HCT116 (cell line): ENCODE measurements around the gene ITPR1. TPM values are rescaled to one million over a fixed set of nuclear protein-coding genes. Genes with fewer than 3 reads are reported as not detected.

Experiments used
- ATAC-seq: fragments of 200-7000 bp; cut with Tn5 transposase; 2 replicates; pipeline ENCODE4 v1.9.1; 2020; ENCODE audit warnings: mild to moderate bottlenecking, moderate library complexity
- BruUV-seq: library from RNA; stranded (reverse); fragments of 400-500 nt; replicated peaks from 2 replicates; lab custom pipeline; 2021; lab: Mats Ljungman, UMichigan
- CTCF ChIA-PET: fragments of 300-600 bp; sonication (Branson Sonifier 250); formaldehyde crosslinking; loops from one replicate; lab custom pipeline; 2021; ENCODE audit warnings: antibody characterized with exemption; lab: Charles Lee
- POLR2A ChIA-PET: fragments of 300-600, 350-600 bp; sonication (Branson Sonifier 250); formaldehyde crosslinking; loops from one replicate; lab custom pipeline; 2021; ENCODE audit warnings: antibody characterized with exemption; lab: Charles Lee
- RAD21 ChIA-PET, 2 experiments: fragments of 300-600 bp; sonication (Branson Sonifier 250); formaldehyde crosslinking; loops; one replicate each; lab custom pipeline; 2023; ENCODE audit warnings: low total read pairs in 2 of 2; ENCODE audit not compliant: uncharacterized antibody in 2 of 2, unreplicated experiment in 2 of 2, low non-redundant PET in 1 of 2; lab: Charles Lee
- DNase-seq: peaks from one replicate; pipeline ENCODE4 v3.0.0-alpha.2; 2010; ENCODE audit warnings: low read depth, low spot score
- H2AFZ ChIP-seq: fragments of 200-600 bp; shearing (Covaris generic), sonication (generic); 2 replicates; pipeline ENCODE4 v1.6.1; 2017; ENCODE audit warnings: low read depth, mixed run types, mixed read lengths, antibody characterized with exemption, low read length; ENCODE audit not compliant: poor library complexity, severe bottlenecking
- H3K27ac ChIP-seq: 2 replicates; pipeline ENCODE4 v1.5.1; 2012; ENCODE audit warnings: low read depth, low read length
- H3K27me3 ChIP-seq: fragments of 200-600 bp; sonication (generic); 2 replicates; pipeline ENCODE4 v1.6.1; 2016; ENCODE audit warnings: mixed run types, low read length, mixed read lengths; ENCODE audit not compliant: insufficient read depth
- H3K36me3 ChIP-seq, 2 experiments: fragments of 200-500 bp in 1 of 2; fragments of 200-600 bp in 1 of 2; sonication (Bioruptor generic) in 1 of 2; sonication (generic) in 1 of 2; 2 replicates each; pipeline versions ENCODE4 v1.5.1 to v1.6.1; 2014 to 2016; ENCODE audit warnings: low read length in 2 of 2, inconsistent platforms in 1 of 2, mixed read lengths in 1 of 2, mixed run types in 1 of 2; ENCODE audit not compliant: insufficient read depth in 2 of 2, control insufficient read depth in 1 of 2
- H3K4me1 ChIP-seq, 2 experiments: fragments of 200-600 bp in 1 of 2; sonication (generic) in 1 of 2; 2 replicates each; pipeline versions ENCODE4 v1.5.1 to v1.6.1; 2012 to 2017; ENCODE audit warnings: low read length in 2 of 2, inconsistent platforms in 1 of 2, mild to moderate bottlenecking in 1 of 2, mixed read lengths in 1 of 2, mixed run types in 1 of 2, moderate library complexity in 1 of 2; ENCODE audit not compliant: insufficient read depth in 2 of 2, control insufficient read depth in 1 of 2
- H3K4me2 ChIP-seq: fragments of 200-600 bp; sonication (generic); 2 replicates; pipeline ENCODE4 v1.6.1; 2017; ENCODE audit warnings: mixed run types, low read length, mixed read lengths
- H3K4me3 ChIP-seq, 2 experiments: fragments of 200-600 bp in 1 of 2; sonication (generic) in 1 of 2; replicated peaks in 1 of 2; 2 replicates each; pipeline ENCODE4 v1.5.1; 2011 to 2016; ENCODE audit warnings: low read length in 2 of 2, control low read depth in 1 of 2, low read depth in 1 of 2, mild to moderate bottlenecking in 1 of 2, mixed read lengths in 1 of 2, mixed run types in 1 of 2
- H3K79me2 ChIP-seq: fragments of 200-600 bp; sonication (generic); 2 replicates; pipeline ENCODE4 v1.6.1; 2017; ENCODE audit warnings: mild to moderate bottlenecking, mixed run types, low read length, moderate library complexity, mixed read lengths; ENCODE audit not compliant: insufficient read depth
- H3K9ac ChIP-seq: fragments of 200-600 bp; sonication (generic); 2 replicates; pipeline ENCODE4 v1.6.1; 2016; ENCODE audit warnings: low read length, mixed read lengths
- H3K9me2 ChIP-seq: fragments of 200-600 bp; sonication (generic), shearing (Covaris generic); 2 replicates; pipeline ENCODE4 v1.6.1; 2017; ENCODE audit warnings: mixed run types, mild to moderate bottlenecking, moderate library complexity; ENCODE audit not compliant: insufficient read depth
- H3K9me3 ChIP-seq, 2 experiments: fragments of 200-500 bp in 1 of 2; fragments of 200-600 bp in 1 of 2; sonication (Bioruptor generic) in 1 of 2; sonication (generic) in 1 of 2; 2 replicates each; pipeline ENCODE4 v1.6.1; 2014 to 2017; ENCODE audit warnings: low read length in 2 of 2, mixed read lengths in 2 of 2, inconsistent platforms in 1 of 2, low read depth in 1 of 2, mild to moderate bottlenecking in 1 of 2, mixed run types in 1 of 2, moderate library complexity in 1 of 2; ENCODE audit not compliant: control insufficient read depth in 1 of 2, insufficient read depth in 1 of 2
- H4K20me1 ChIP-seq: fragments of 200-600 bp; sonication (generic), shearing (Covaris generic); 2 replicates; pipeline ENCODE4 v1.6.1; 2017; ENCODE audit warnings: mixed run types, mild to moderate bottlenecking, moderate library complexity; ENCODE audit not compliant: insufficient read depth
- CEBPB ChIP-seq: IDR thresholded peaks from 2 replicates; pipeline ENCODE4 v1.6.1; 2012; ENCODE audit warnings: low read depth
- EGR1 ChIP-seq: IDR thresholded peaks from 2 replicates; pipeline ENCODE4 v1.6.1; 2012; ENCODE audit warnings: low read depth
- FOSL1 ChIP-seq: IDR thresholded peaks from 2 replicates; pipeline ENCODE4 v1.6.1; 2012; ENCODE audit warnings: low read depth
- RAD21 ChIP-seq: IDR thresholded peaks from 2 replicates; pipeline ENCODE4 v1.6.1; 2012; ENCODE audit warnings: low read depth, mild to moderate bottlenecking
- SIN3A ChIP-seq: IDR thresholded peaks from 2 replicates; pipeline ENCODE4 v1.6.1; 2012; ENCODE audit warnings: low read depth
- TCF7L2 ChIP-seq: IDR thresholded peaks from 2 replicates; pipeline ENCODE4 v1.7.0; 2011; ENCODE audit warnings: borderline replicate concordance, inconsistent platforms; ENCODE audit not compliant: insufficient read depth, insufficient read length; ENCODE audit errors: extremely low read depth
- YY1 ChIP-seq: IDR thresholded peaks from 2 replicates; pipeline ENCODE4 v1.6.1; 2011; ENCODE audit warnings: low read length, low read depth, moderate library complexity, mild to moderate bottlenecking; ENCODE audit not compliant: insufficient replicate concordance; ENCODE audit errors: extremely low read depth
- ZFX ChIP-seq: fragments of 450-650 bp; IDR thresholded peaks from 2 replicates; pipeline ENCODE4 v1.6.1; 2017
- intact Hi-C: fragments of 100-400 bp; cut with micrococcal nuclease; formaldehyde crosslinking; loops from 2 replicates; pipeline ENCODE4 v1.10.0; 2022
- total RNA-seq: library from RNA; stranded (reverse); gene quantifications from one replicate; pipeline ENCODE4 v1.2.1, GENCODE V29; 2021; ENCODE audit not compliant: unreplicated experiment
- TF ChIP-seq, protein P1 (sequence below), 3 experiments: fragments of 200-600 bp in 1 of 3; sonication (generic) in 1 of 3; IDR thresholded peaks in 2 of 3; conservative IDR thresholded peaks in 1 of 3; 2 replicates each; pipeline ENCODE4 v1.5.1; 2012 to 2017; ENCODE audit warnings: low read depth in 2 of 3, low read length in 2 of 3, antibody characterized with exemption in 1 of 3, borderline replicate concordance in 1 of 3, control low read depth in 1 of 3, mild to moderate bottlenecking in 1 of 3, mixed read lengths in 1 of 3, mixed run types in 1 of 3, moderate library complexity in 1 of 3; ENCODE audit not compliant: insufficient read depth in 1 of 3
- TF ChIP-seq, protein P2 (sequence below): IDR thresholded peaks from 2 replicates; pipeline ENCODE4 v1.6.1; 2012; ENCODE audit warnings: low read depth

The ITPR1 gene
- total RNA-seq, 1 experiment from 2014 or later, result 9.2 TPM

DNA sequence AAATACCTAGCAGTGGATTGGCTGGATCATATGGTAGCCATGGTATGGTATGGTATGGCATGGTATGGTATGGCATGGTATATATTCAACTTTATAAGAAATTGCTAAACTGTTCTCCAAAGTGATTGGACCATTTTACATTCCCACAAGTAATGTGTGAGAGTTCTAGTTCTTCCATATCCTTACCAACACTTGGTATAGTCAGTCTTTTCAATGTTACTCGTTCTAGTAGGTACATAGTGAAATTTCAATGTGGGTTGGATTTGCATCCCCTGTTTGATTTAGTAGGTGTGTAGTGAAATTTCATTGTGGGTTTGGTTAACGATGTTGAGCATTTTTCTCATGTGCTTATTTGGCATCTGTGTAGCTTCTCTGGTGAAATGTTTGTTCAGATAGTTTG lies 154.3 kb downstream of the ITPR1 start:
- RAD21 ChIA-PET, result no interaction called here
- BruUV-seq, result no TSS peak

More for the DNA sequence above, 154.3 kb downstream of the ITPR1 start:
- intact Hi-C loops, result no loop called here
- Histone ChIP-seq H3K9me2 (no peaks in the 10 kb centered on the region), H3K9me3 (no peaks in the 10 kb centered on the region), H4K20me1 (no peaks in the 10 kb centered on the region), H2AFZ (no peak overlapping the region), H3K36me3 (no peaks in the 10 kb centered on the region), H3K4me1 (peaks cover 0 to 3% of the 10 kb centered on the region in 2 experiments; a peak in 1 of 4 replicates), H3K9ac (no peak overlapping the region), H3K27ac (no peak overlapping the region), H3K4me3 (no peak overlapping the region), H3K79me2 (no peaks in the 10 kb centered on the region)
- POLR2A ChIA-PET, result no interaction called here
- CTCF ChIA-PET, result no interaction called here
- ATAC-seq, result no peak
- DNase-seq, result no peak
- no peak for TF ChIP-seq FOSL1
- TF ChIP-seq, protein P1, sequence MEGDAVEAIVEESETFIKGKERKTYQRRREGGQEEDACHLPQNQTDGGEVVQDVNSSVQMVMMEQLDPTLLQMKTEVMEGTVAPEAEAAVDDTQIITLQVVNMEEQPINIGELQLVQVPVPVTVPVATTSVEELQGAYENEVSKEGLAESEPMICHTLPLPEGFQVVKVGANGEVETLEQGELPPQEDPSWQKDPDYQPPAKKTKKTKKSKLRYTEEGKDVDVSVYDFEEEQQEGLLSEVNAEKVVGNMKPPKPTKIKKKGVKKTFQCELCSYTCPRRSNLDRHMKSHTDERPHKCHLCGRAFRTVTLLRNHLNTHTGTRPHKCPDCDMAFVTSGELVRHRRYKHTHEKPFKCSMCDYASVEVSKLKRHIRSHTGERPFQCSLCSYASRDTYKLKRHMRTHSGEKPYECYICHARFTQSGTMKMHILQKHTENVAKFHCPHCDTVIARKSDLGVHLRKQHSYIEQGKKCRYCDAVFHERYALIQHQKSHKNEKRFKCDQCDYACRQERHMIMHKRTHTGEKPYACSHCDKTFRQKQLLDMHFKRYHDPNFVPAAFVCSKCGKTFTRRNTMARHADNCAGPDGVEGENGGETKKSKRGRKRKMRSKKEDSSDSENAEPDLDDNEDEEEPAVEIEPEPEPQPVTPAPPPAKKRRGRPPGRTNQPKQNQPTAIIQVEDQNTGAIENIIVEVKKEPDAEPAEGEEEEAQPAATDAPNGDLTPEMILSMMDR (IDR thresholded peaks at IDR 0.05 in 2 of 3, conservative IDR thresholded peaks at IDR 0.05 in 1 of 3; ENCODE audit: borderline replicate concordance in 1 of 3, insufficient read depth in 1 of 3, low read depth in 2 of 3, low read length in 2 of 3), result no peak
- TF ChIP-seq, protein P2, sequence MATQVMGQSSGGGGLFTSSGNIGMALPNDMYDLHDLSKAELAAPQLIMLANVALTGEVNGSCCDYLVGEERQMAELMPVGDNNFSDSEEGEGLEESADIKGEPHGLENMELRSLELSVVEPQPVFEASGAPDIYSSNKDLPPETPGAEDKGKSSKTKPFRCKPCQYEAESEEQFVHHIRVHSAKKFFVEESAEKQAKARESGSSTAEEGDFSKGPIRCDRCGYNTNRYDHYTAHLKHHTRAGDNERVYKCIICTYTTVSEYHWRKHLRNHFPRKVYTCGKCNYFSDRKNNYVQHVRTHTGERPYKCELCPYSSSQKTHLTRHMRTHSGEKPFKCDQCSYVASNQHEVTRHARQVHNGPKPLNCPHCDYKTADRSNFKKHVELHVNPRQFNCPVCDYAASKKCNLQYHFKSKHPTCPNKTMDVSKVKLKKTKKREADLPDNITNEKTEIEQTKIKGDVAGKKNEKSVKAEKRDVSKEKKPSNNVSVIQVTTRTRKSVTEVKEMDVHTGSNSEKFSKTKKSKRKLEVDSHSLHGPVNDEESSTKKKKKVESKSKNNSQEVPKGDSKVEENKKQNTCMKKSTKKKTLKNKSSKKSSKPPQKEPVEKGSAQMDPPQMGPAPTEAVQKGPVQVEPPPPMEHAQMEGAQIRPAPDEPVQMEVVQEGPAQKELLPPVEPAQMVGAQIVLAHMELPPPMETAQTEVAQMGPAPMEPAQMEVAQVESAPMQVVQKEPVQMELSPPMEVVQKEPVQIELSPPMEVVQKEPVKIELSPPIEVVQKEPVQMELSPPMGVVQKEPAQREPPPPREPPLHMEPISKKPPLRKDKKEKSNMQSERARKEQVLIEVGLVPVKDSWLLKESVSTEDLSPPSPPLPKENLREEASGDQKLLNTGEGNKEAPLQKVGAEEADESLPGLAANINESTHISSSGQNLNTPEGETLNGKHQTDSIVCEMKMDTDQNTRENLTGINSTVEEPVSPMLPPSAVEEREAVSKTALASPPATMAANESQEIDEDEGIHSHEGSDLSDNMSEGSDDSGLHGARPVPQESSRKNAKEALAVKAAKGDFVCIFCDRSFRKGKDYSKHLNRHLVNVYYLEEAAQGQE, result no peak
- TF ChIP-seq RAD21, result no peak
- TF ChIP-seq SIN3A, result no peak
- no peak for TF ChIP-seq EGR1
- no peak for TF ChIP-seq ZFX
- no peak for TF ChIP-seq YY1
- no peak for TF ChIP-seq TCF7L2
- TF ChIP-seq CEBPB, result no peak
- TF ChIP-seq, all 23 proteins: peak for 0
- Histone ChIP-seq H3K4me2 (no peak overlapping the region), H3K27me3 (no peaks in the 10 kb centered on the region)
